ENCODE data around the gene KATNAL1.
"Not testable (repeated sequence)": the region's sequence is repeated elsewhere in the genome, so short reads cannot be mapped to it uniquely, and the experiment has no call there.

The KATNAL1 gene

GRCh38 chr13:30204564-30204963 lies 102.8 kb downstream of the KATNAL1 start:
- DNase-seq = no peak

GRCh38 chr13:30196025-30196424 lies 111.3 kb downstream of the KATNAL1 start:
- DNase-seq = no peak

GRCh38 chr13:30194906-30195305 lies 112.4 kb downstream of the KATNAL1 start:
- no peak for DNase-seq

DNA sequence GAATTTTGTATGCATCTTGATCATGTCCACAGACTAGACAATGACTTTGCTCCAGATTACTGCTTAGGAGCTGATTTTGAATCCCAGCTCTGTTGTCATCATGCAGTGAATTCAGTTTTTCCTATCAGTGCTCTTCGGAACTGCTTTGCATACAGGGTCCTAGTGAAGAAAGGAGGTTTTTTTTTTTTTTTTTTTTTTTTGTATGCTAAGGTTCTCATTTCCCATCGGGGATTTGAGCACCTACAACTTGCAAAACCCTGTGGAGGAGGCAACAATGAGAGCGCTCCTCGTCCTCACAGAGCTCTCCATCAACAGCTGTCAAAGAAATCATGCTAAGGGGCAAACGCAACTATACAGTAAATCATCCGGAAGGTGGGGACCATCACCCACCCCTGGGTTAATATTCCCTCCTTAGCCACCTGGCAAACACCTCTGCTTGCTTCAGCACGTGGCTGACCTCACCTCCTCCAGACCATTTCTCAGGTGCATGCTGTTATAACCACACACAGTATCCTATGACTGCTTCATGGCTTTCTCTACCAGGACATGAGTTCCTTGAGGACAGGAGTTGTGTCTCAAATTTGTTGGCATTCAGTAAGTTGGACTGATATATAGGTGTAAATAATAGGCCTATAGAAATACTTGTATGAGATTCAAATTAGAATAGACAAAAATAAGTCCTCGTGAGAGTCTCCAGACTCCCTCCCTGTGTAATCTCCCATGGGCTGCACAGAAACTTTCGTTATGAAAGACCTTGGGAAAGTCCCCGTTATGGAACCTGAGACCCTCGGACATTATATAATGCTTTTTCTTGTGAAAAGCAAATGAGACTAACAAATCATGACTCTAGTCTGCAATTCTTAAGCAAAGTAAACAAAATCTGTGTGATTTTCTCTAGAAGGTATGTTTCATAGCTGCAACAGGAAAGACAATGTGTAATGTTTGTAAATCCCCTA lies 113.8 kb downstream of the KATNAL1 start:
- DNase-seq = no peak

DNA sequence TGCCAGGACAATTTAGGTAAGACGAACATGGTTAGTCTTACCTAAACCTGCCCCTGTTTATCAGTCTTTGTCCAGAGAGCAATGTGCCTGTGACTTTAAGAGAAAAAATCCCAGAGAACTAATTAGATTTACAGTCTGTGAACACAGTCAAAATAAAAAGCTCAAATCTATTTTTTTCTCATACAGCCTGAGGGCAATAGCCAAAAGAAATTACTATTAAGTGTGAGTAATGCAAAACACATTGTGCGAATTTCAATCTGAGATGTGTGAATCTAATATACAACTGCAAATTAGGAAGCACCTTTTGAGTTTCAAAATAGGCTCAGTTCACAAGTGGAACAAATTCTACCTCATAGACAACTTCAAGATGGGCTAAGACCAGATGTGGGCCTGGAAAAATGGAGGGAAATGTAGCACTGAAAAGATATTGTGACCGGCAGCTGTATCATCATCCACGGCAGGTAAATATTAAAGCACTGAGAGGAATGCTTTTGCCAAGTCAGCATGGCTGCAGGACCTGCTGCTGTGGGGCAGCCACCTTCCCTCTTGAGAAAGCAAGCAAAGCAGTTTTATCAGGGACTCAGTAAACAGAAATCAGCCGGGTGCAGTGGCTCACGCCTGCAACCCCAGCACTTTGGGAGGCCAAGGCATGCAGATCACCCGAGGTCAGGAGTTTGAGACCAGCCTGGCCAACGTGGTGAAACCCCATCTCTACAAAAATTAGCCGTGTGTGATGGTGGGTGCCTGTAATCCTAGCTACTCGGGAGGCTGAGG lies 114.8 kb downstream of the KATNAL1 start:
- DNase-seq = no peak

DNA sequence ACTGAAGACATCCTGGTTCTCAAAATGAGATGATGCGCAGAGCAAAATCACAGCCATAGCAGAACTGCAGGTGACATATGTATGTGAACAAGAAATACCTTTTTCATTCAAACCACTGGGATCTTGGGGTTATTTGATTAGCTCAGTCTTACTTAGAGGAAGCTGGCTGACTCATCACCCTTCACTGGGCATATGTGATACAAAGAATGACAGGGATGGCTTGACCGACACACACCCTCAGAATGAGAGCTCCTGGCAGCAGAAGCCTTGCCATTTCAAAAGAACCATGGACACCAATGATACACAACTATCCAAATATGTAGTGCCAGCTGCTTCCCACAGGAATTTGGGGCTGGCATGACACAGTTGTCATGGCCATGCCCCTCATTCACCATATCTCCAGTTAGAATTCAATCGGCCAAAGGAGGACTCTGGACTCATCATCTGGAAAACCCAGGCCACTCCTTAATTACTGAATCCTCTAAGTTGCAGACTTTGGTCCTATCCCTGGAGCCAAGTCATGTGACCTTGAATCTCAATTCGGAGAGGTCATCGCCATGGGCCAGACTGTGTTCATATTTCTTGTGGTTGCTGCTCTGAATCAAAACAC lies 115.8 kb downstream of the KATNAL1 start:
- no peak for DNase-seq

DNA sequence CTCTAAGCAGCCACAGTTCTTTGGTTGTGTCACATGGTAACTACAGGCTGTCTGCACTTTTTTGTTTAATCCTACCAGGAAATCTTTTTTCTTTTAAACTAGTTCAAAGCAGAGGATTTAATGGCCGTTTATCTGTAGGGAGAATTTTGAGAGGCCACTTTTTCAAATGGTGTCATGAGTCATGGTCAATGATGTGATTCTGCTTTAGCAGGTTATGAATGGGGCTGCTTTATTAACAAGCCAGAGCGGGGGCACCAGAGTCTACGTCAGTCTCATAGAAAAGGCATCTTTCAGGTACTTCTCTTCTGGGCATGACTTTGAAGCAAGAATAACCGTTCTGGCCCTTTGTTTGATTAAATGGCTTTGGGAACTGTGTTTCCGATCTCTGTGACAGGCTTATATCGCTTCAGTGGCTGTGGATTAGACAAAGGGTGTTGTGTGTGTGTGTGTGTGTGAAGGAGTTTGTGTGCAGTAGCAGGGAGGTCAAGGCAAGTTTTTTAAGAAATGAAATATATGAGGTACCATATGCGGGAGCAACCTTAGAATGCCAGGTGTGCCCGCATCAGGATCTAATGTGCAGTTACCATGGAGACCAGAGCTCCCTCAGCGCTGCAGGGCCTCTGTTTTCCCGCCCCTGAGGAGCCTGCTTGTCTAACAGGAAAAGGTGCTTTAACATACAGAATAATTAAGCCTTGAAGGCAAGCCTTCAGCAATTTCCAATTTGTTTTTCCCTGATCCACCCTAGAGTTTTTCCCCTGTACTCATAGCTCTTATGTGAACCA lies 120.5 kb downstream of the KATNAL1 start:
- no peak for DNase-seq

- no peak for DNase-seq
Measured at GRCh38 chr13:30181888-30182651, 125.3 kb downstream of the KATNAL1 start.

GRCh38 chr13:30179597-30180276 lies 127.6 kb downstream of the KATNAL1 start:
- DNase-seq = no peak

DNA sequence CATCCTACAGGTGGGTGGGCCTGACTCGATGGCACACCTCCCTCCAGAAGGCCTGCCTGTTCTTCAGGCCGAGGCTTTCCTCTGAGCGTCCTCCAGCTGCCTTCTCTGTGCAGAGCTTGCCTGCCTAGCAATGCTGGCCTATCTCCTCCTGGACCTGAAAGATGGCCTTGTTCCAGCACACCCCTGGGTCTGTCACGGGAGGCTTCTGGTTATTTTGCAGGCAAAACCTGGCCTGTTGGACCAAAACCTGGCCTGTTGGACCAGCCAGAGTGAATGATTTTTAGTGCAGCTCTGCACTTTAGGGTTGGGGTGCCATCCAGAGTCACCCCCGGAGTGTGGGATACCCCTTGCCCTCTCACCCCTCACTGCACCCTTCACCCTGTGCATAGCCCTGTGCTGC lies 128.4 kb downstream of the KATNAL1 start:
- no peak for DNase-seq

DNA sequence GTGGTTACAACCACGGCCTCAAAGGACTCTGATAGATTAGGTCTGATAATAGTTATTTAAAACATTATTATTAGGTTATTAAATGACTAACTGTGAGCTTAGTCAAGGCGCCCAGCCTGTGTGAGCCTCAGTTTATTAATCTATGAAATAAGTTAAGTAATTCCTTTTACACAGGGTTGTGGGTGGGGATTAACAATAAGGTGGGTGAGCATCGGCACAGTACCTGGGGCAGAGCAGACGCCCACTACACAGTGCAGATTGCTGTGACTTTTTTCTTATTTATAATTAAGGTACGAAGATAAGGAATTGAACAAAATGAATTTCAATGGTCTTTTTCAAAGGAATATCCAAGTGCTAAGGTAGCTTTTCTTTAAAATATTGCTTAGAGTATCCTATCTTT lies 132.2 kb downstream of the KATNAL1 start:
- DNase-seq = no peak

DNA sequence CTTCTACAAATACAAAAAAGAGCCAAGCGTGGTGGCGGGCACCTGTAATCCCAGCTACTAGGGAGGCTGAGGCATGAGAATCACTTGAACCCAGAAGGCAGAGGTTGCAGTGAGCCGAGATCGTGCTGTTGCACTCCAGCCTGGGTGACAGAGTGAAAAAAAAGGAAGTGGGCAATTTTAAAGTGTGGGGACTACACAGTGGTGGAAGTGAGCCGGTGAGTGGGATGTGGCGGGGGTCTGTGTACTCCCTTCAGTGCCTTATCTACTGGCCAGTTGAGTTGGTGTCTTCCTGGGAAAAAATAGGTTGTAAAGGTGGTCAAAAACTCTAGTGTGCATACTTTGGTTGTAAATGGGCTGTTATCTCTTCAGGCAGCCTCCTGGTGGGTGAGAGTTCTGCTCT lies 133.1 kb downstream of the KATNAL1 start:
- DNase-seq = not testable (repeated sequence)

DNA sequence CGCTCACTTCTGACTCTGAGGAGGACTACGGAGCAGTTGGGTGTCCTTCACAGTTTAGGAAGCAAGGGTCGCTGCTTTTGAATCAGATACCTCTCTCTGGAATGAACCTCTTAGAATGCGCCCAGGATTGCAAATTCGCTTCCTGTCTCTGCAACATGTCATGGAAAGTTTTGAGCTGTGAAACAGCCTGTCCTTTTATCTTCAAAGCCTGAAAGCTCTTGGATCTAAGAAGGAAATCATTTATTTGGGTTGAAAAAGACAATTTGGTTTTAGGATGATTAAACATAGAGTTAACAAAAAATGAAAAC lies 134.1 kb downstream of the KATNAL1 start:
- DNase-seq = no peak

DNA sequence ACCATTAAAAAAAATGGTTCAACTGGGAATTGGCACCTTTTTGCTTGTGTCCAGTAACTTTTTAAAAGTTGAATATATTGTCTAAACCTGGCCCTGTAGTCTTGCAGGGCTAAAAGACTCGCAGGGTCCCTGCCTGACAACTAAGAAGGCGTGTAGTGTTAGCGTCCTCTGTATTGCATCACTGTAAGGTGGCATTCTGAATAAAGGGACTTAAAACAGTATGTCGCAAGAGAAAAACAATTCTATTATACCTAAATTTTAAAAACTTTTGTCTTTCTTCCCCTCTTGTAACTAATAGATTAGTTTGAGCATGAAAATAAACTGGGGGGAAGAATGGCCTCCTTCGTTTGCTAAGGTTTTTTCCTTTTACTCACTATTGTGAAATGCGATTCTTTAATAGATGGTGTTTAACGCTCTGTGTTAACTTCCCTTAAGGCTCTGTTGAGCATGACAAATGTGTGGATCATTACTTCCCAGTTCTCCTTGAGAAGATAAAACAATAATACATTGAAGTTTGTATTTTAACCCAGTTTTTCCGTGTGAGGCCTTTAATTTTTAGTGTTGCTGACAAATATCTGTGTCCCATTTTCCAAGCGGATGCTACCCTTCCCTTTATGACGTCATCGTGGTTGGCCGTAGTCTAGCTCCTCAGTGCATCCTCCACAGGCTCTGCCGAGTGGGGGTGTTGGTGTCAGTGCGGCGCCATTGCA lies 134.6 kb downstream of the KATNAL1 start:
- no peak for DNase-seq

GRCh38 chr13:30170569-30170968 lies 136.8 kb downstream of the KATNAL1 start:
- DNase-seq = no peak

DNA sequence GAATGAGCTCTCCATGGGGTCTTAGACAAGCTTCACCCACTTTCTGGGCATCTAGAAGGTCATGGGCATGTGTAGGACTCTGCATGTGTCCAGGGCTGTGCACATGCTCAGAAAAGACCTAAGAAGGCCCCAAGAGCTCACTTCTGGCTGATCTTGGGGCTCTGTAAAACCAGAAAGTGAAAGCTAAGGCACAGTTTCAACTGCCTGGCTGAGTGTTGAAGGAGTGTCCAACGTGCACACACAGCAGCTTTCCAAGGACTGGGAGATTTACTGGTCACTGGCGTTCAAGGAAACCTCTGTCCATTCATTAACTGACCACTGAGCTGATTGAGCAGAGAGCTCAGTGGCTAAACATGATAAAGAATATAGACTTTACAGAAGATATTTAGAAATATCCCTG lies 137.9 kb downstream of the KATNAL1 start:
- no peak for DNase-seq

- no peak for DNase-seq
Measured at GRCh38 chr13:30165796-30166195, 141.6 kb downstream of the KATNAL1 start.

DNA sequence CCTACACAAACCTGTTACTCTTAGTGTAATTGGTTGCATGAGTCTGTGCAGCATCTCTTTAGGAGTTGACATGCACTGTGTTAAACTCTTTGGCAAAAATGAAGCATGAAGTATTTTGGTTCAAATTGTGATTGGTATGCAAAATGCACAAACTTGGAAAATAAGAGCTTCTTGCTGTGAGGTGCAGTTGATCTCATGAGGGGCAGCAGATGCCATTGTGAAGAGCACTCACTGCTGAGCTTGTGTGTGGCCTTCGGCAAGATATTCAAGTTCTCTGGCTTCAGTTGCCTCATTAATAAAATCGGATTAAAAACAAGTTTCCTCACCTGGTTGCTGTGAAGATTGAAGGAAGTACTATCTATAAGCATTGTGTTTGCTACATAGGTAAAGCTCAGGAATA lies 142.3 kb downstream of the KATNAL1 start:
- no peak for DNase-seq

- DNase-seq = no peak
Measured at GRCh38 chr13:30164146-30164545, 143.2 kb downstream of the KATNAL1 start.

GRCh38 chr13:30163441-30163840 lies 143.9 kb downstream of the KATNAL1 start:
- no peak for DNase-seq

DNA sequence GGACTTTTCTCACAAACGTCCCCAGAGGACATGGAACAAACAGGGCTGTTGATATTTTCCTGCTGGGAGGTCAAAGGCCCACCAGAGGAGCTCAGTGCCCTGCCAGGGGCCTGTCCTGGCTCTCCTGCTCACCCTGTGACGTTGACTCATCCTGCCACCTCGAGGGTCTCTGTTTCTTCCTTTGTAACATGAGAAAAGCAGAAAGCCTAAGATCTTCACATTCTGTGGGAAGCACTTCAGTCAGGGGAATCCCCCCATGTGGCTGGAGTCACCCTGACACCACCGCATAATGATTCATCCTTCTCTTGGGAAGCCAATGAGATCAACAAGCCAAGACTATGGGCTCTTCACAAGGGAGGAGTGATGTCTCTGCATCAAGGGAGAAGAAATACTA lies 147.9 kb downstream of the KATNAL1 start:
- DNase-seq = no peak
